Measurements from ENCODE around the gene MORN1.

MORN1 gene

GRCh38 chr1:2287649-2288048 lies 103.7 kb downstream of the MORN1 start:
- Histone ChIP-seq H3K9me3 (no peaks in the 10 kb centered on the region), H3K36me3 (no peaks in the 10 kb centered on the region), H3K27ac (no peak overlapping the region), H3K27me3 (peaks cover 52% of the 10 kb centered on the region), H3K4me1 (ENCODE audit: control insufficient read depth in 1 of 2, insufficient read depth in 1 of 2, low read depth in 1 of 2, low read length in 1 of 2) (peaks cover 23 to 30% of the 10 kb centered on the region in 2 experiments), H3K4me3 (ENCODE audit: low read depth in 1 of 2, low read length in 1 of 2) (no peak overlapping the region)
- TF ChIP-seq, protein P1, sequence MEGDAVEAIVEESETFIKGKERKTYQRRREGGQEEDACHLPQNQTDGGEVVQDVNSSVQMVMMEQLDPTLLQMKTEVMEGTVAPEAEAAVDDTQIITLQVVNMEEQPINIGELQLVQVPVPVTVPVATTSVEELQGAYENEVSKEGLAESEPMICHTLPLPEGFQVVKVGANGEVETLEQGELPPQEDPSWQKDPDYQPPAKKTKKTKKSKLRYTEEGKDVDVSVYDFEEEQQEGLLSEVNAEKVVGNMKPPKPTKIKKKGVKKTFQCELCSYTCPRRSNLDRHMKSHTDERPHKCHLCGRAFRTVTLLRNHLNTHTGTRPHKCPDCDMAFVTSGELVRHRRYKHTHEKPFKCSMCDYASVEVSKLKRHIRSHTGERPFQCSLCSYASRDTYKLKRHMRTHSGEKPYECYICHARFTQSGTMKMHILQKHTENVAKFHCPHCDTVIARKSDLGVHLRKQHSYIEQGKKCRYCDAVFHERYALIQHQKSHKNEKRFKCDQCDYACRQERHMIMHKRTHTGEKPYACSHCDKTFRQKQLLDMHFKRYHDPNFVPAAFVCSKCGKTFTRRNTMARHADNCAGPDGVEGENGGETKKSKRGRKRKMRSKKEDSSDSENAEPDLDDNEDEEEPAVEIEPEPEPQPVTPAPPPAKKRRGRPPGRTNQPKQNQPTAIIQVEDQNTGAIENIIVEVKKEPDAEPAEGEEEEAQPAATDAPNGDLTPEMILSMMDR (IDR thresholded peaks at IDR 0.05), result no peak

DNA sequence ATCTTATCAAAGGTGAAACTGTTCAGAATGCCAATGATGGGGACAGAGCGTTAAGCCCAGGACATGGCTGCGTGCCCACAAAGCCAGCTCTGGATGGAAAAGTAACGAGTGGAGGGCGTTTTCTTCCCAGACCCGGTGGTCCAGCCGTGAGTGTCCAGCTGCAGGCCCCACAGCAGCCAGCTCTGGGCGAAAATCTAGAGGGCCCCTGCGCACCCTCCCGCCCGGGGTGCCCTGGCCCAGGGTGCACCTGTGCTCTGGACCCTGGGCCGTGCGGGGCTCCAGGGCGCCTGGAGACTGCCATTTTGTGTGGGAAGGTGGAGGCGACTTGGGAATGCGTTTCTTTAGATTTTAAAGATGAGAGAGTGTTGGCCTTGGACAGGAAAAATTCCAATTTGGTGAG lies 104.4 kb downstream of the MORN1 start:
- Histone ChIP-seq H3K9me3 (no peaks in the 10 kb centered on the region), H3K27me3 (peaks cover 45% of the 10 kb centered on the region), H3K4me1 (ENCODE audit: control insufficient read depth in 1 of 2, insufficient read depth in 1 of 2, low read depth in 1 of 2, low read length in 1 of 2) (peaks cover 23 to 25% of the 10 kb centered on the region in 2 experiments), H3K36me3 (no peaks in the 10 kb centered on the region), H3K4me3 (ENCODE audit: low read depth in 1 of 2, low read length in 1 of 2) (no peak overlapping the region), H3K27ac (no peak overlapping the region)
- TF ChIP-seq, protein P1 (IDR thresholded peaks at IDR 0.05), result no peak

DNA sequence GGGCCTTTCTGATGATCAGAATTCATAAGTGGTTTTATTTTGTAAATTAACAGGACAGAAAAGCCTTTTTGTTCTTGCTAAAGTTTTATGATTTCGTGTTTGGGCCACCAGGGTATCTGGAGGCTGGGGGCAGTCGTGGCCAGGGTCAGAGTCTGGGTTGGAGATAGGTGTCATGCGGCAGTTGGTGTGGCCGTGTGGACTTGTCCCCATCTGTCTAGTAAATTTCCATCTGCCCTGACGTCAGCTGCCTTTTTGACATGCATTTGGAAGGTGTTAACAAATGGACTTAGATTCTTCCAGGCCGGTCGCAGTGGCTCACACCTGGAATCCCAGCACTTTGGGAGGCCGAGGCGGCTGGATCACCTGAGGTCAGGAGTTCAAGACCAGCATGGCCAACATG lies 106.4 kb downstream of the MORN1 start:
- peaks cover 4 to 5% of the 10 kb centered on the region in 2 experiments for H3K4me1 ChIP-seq (ENCODE audit: control insufficient read depth in 1 of 2, insufficient read depth in 1 of 2, low read depth in 1 of 2, low read length in 1 of 2)
- no peak overlapping the region for H3K4me3 ChIP-seq (ENCODE audit: low read depth in 1 of 2, low read length in 1 of 2)
- H3K9me3 ChIP-seq, result no peaks in the 10 kb centered on the region
- no peaks in the 10 kb centered on the region for H3K36me3 ChIP-seq
- TF ChIP-seq, protein P1 (IDR thresholded peaks at IDR 0.05), result no peak
- H3K27me3 ChIP-seq, result peaks cover 39% of the 10 kb centered on the region
- no peak overlapping the region for H3K27ac ChIP-seq

GRCh38 chr1:2283991-2284895 lies 107.1 kb downstream of the MORN1 start:
- peaks cover 39% of the 10 kb centered on the region for H3K27me3 ChIP-seq
- H3K4me1 ChIP-seq (ENCODE audit: control insufficient read depth in 1 of 2, insufficient read depth in 1 of 2, low read depth in 1 of 2, low read length in 1 of 2), result no peaks in the 10 kb centered on the region
- H3K27ac ChIP-seq, result no peak overlapping the region

GRCh38 chr1:2283371-2283990 lies 107.9 kb downstream of the MORN1 start:
- H3K4me1 ChIP-seq (ENCODE audit: control insufficient read depth in 1 of 2, insufficient read depth in 1 of 2, low read depth in 1 of 2, low read length in 1 of 2), result no peaks in the 10 kb centered on the region
- no peaks in the 10 kb centered on the region for H3K36me3 ChIP-seq
- no peak overlapping the region for H3K27ac ChIP-seq
- H3K9me3 ChIP-seq, result no peaks in the 10 kb centered on the region
- no peak overlapping the region for H3K4me3 ChIP-seq (ENCODE audit: low read depth in 1 of 2, low read length in 1 of 2)
- TF ChIP-seq, protein P1 (IDR thresholded peaks at IDR 0.05), result no peak
- peaks cover 39% of the 10 kb centered on the region for H3K27me3 ChIP-seq

More at GRCh38 chr1:2283991-2284895, 107.1 kb downstream of the MORN1 start:
- Histone ChIP-seq H3K9me3 (no peaks in the 10 kb centered on the region), H3K4me3 (ENCODE audit: low read depth in 1 of 2, low read length in 1 of 2) (no peak overlapping the region), H3K36me3 (no peaks in the 10 kb centered on the region)
- TF ChIP-seq, protein P1 (IDR thresholded peaks at IDR 0.05), result no peak
